GM21786 (cell line): ENCODE measurements around the gene BARHL2.

Experiments used
- ATAC-seq: cut with Tn5 transposase; IDR thresholded peaks from one replicate; pipeline ENCODE4 v1.9.1; 2021; ENCODE audit not compliant: unreplicated experiment

The BARHL2 gene

GRCh38 chr1:90716552-90717355, at the start of gene BARHL2:
BARHL2 (minus strand) TSS chr1:90717302; CDS start chr1:90717195, 107 bp downstream.
- no peak for ATAC-seq

- no peak for ATAC-seq
Observed at GRCh38 chr1:90763930-90764329, 46.8 kb upstream of the BARHL2 start.

GRCh38 chr1:90763506-90763905, 46.4 kb upstream of the BARHL2 start:
- no peak for ATAC-seq

DNA sequence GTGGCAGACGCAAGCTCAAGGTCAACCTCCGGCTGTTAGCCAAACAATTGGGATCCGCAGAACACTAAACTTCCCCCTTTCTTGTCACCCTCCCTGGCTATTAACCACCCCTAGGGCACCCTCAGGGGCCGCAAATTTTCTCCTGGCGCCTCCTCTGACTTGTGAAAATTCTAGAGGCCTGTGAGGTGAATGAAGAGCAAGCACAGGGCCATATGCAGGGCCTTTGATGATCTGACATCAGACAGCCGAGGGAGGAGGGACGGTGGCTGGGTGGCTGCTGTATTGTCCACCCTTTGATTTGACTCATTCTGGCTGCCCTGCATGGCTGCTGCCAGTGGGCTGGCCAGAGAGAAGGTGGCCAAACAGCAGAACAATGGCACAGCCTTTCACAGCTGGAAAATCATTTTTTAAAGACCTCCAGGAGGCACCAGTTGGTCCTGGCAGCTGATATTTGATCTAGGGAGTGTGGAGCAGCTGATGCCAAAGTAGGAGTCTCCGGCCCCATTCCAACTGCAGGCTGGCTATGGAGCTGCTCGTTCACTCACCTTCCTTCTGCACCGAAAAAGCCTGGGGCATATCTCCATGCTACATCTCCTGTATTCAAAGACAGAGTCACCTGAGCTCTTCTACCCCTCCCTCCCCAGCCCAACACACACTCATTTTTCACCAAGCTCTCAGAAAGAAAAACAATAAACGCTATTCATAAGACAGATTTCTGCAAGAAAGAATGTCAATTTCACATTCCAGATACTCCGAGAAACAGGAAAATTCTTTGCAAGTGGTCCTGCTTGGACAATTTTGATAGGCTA, 44.9 kb upstream of the BARHL2 start:
- ATAC-seq, result no peak

DNA sequence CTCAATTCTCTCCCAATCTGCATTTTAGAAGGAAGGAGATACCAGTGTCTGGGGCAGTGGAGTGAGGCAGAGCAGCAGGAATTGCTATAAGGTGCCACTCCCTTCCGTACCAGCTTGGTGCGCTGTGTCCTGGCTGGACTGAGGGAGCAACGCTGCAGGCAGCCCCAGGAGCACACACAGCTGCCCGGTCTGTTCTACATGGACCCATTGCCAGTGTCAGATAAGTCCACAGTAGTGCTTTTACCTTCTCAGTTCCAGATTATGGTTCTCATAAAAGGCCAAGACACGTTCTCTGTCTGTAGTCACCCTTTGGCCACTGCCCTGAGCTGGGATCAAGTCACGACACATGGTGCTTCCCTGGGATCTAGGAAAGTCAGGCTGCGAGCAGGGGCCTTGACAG, 44.1 kb upstream of the BARHL2 start:
- no peak for ATAC-seq

DNA sequence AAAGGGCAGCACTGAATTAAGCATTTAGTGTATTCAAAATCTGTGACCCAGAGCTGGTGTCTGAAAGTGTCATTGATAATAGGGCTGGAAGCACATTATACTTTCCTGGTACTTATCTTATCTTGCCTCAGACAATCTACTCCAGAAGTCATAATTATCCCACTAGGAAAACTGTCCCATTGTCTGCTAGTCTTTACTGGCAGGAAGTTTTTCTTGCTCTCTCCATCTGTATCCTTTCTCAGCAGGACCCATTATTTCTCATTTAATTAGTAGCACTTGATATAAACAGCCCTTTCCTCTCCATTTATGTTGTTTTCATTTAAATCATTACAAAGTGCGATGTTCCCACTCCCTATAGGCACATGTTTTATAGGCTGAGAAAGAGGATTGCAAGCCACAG, 36.5 kb upstream of the BARHL2 start:
- ATAC-seq, result no peak

- no peak for ATAC-seq
Observed at GRCh38 chr1:90748668-90749067, 31.6 kb upstream of the BARHL2 start.

DNA sequence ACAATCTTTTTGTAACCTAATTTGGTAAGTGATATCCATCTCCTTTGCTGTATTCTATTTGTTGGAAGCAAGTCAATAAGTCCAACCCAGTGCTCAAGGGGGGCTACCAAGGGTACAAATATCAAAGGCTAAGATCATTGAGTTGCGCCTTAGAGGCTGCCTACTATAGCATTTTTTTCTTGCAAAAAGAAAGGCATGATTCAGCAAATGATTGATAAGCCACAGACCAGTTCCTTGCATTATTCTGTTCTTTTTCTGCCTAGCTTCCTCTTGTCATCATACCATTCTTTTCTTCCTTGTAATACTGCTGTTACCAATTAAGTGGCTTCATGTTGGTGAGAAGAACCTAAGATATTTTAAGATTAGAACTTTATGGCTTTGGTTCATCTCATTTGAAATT, 29.8 kb upstream of the BARHL2 start:
- ATAC-seq, result no peak

DNA sequence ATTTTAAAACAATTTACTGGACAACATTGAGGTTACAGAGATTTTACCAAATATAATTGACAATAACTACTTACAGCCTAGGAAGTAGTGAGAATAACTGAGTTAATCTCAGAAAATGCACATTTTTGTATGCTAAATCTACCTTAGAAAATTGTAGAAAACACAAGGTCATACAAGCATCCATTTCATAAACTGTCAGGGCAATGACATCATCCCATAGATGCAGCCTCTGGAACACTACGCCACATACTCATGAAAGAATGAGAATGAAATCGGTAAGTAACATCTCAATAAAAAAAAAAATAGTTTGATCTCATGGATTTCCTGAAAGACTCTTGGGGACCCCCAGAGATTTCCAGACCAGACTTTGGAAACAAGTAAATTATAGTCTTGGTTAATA, 28.9 kb upstream of the BARHL2 start:
- ATAC-seq, result no peak

DNA sequence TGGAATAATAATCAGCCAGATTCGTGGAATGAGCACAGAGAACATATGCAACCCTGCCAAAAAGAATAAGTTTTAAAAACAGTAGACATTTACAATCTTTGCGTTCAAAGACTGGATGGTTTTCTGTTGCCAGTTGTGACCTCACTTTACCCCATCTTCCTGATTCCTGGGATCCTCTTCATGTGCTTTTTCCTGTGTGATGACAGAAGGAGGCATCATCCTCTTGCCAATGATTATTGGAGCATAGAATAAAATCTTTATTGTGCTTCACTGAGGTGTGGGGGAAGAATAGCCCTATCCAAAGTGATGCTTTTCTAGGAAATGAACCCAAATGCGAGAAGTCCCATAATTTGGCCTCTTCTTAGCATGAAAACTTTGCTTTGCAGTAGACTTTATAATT, 15.0 kb upstream of the BARHL2 start:
- no peak for ATAC-seq

- no peak for ATAC-seq
Observed at GRCh38 chr1:90731382-90732050, 14.4 kb upstream of the BARHL2 start.

- ATAC-seq, result no peak
Observed at GRCh38 chr1:90730243-90731022, 13.3 kb upstream of the BARHL2 start.

DNA sequence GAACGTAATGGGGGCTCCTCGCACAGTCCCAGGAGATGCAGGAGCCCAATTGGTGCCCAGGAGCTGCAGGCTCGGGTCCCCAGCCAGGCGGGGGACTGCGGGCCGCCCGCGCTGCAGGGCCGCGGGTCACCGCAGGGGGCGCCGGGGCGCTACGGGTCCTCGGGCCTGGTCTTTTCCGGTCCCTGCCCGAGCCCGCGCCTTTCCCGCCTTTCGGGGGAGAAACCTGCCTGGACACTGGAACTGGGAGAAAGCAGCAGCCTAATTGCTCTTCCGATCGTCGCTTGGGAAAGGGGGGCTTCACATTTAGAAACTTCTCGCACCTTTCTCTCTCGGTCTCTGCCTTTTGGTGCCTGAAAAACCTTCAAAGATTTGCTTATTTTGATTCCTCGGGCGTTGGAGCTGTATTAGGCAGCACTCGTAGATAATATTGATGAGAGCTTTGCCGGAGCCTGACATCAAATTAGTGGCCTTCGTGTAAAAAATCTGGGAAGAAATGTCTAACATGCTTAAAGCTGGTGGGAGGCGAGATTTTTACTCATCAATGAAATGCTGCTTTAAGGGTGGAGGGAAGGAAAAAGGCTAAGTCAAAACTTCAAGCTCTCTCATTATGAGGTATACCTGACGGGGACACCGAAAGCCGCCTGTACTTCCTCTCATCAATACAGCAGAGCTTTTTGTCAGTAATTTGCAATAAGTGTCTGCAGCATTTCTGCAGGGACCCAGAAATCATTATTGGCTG, 12.6 kb upstream of the BARHL2 start:
- ATAC-seq, result peak; percentile 46

GRCh38 chr1:90728502-90729287, 11.6 kb upstream of the BARHL2 start:
- no peak for ATAC-seq

DNA sequence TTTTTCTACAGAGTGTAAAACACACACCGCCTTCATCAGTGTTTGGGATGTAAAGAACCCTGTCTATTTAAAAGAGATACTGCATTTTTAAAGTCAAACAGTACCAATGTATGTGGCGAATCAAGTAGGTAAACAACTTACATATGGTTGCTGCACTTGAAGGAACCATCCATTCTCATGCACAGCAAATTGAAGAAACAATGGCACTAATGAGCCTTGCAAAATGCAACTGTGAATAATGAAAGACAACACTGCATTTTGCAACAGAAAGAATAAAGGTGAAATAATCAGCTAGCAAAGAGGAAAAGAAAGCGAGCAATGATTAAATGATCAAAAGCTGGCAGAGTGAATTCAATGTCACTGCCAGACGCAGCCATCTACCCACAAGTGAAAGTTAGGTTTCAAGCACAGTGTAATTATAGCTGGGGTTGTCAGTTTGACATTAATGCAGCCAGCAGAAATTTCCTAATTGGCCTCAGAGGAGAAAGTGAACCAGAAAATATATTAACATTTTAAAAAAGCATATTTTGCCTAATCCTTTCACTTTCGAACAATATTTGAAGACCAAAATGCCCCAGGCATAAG, 10.9 kb upstream of the BARHL2 start:
- ATAC-seq, result no peak

DNA sequence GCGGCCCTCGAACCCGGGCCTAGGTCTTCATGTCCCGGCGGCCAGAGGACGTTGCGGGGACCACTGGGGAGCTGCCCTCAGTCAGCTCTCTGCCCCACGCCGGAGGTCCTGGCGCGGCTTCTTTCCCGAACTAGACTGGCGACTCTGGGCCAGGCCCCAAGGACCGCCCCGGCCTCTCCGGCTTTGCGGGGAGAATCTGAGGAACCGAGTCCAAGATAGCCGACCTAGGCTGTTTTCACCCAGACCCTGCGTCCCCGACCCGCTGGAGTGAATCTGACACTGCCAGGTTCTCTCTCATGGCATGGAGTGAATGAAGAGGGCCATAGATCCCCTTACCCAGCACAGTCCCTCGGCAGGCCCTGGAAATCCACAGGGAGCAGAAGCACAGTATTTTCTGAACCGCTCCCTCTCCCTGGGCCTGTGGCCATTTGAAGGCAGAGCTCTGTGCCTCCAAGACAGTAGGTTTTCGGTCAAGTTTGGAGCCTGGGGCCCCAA, 9.9 kb upstream of the BARHL2 start:
- ATAC-seq, result no peak

- no peak for ATAC-seq
Observed at GRCh38 chr1:90726425-90726985, 9.4 kb upstream of the BARHL2 start.

- no peak for ATAC-seq
Observed at GRCh38 chr1:90725657-90726424, 8.7 kb upstream of the BARHL2 start.
